B cell (primary cell): Measurements from ENCODE around the gene TENT4A. TPM values are rescaled to one million over a fixed set of nuclear protein-coding genes. Genes with fewer than 3 reads are reported as not detected.
"Not testable (repeated sequence)": the region's sequence is repeated elsewhere in the genome, so short reads cannot be mapped to it uniquely, and the experiment has no call there.

Experiments
- ATAC-seq: fragments of 200-7000 bp; cut with Tn5 transposase; one replicate; pipeline ENCODE4 v1.10.0; 2021; ENCODE audit warnings: low read depth, mild to moderate bottlenecking, moderate number of reproducible peaks, moderate library complexity
- CTCF ChIA-PET: fragments of 350-600 bp; sonication (Branson Sonifier 250); formaldehyde crosslinking; loops from one replicate; lab custom pipeline; 2021; ENCODE audit warnings: antibody characterized with exemption, inconsistent platforms; lab: Charles Lee
- POLR2A ChIA-PET: fragments of 350-600 bp; sonication (Branson Sonifier 250); formaldehyde crosslinking; loops from one replicate; lab custom pipeline; 2021; ENCODE audit warnings: antibody characterized with exemption; lab: Charles Lee
- DNase-seq: peaks from one replicate; pipeline ENCODE4 v3.0.0; 2013
- H2AFZ ChIP-seq: 2 replicates; pipeline ENCODE4 v1.6.1; 2012; ENCODE audit warnings: mild to moderate bottlenecking, low read depth, low read length; ENCODE audit not compliant: insufficient read depth, poor library complexity, severe bottlenecking
- H3K27ac ChIP-seq, 2 donors: 1 replicate in 1 of 2; 2 replicates in 1 of 2; pipeline ENCODE4 v1.5.1; 2012 to 2013; ENCODE audit warnings: low read length in 2 of 2, mild to moderate bottlenecking in 2 of 2, moderate library complexity in 1 of 2
- H3K27me3 ChIP-seq, 4 experiments: fragments of 200-600 bp in 1 of 4; sonication (generic) in 1 of 4; replicated peaks in 1 of 4; 1 replicate in 2 of 4; 2 replicates in 2 of 4; pipeline versions ENCODE4 v1.6.1 to v1.7.0; 2013 to 2016; ENCODE audit warnings: low read length in 3 of 4, mild to moderate bottlenecking in 2 of 4, mixed read lengths in 1 of 4, moderate library complexity in 1 of 4; ENCODE audit not compliant: insufficient read depth in 4 of 4, control insufficient read depth in 3 of 4; ENCODE audit errors: control extremely low read depth in 1 of 4
- H3K36me3 ChIP-seq, 2 experiments: replicated peaks in 1 of 2; 1 replicate in 1 of 2; 2 replicates in 1 of 2; pipeline versions ENCODE4 v1.6.1 to v1.7.1; 2013; ENCODE audit warnings: low read length in 1 of 2; ENCODE audit not compliant: insufficient read depth in 2 of 2, control insufficient read depth in 1 of 2; ENCODE audit errors: control extremely low read depth in 1 of 2, extremely low read depth in 1 of 2
- H3K4me1 ChIP-seq, 2 donors: fragments of 200-600 bp in 1 of 2; sonication (generic) in 1 of 2; 1 replicate in 1 of 2; 2 replicates in 1 of 2; pipeline versions ENCODE4 v1.5.1 to v1.6.1; 2013 to 2017; ENCODE audit warnings: low read length in 2 of 2; ENCODE audit not compliant: control insufficient read depth in 2 of 2, insufficient read depth in 2 of 2
- H3K4me2 ChIP-seq: replicated peaks from 2 replicates; pipeline ENCODE3; 2012; ENCODE audit warnings: mild to moderate bottlenecking, low read depth, low read length; ENCODE audit not compliant: poor library complexity, severe bottlenecking
- H3K4me3 ChIP-seq, 5 experiments: fragments of 200-600 bp in 1 of 5; sonication (generic) in 1 of 5; 1 replicate in 3 of 5; 2 replicates in 2 of 5; pipeline versions ENCODE4 v1.5.1 to v1.7.0; 2011 to 2016; ENCODE audit warnings: low read length in 4 of 5, mild to moderate bottlenecking in 4 of 5, low read depth in 2 of 5, control low read depth in 1 of 5, moderate library complexity in 1 of 5; ENCODE audit not compliant: insufficient read depth in 1 of 5; ENCODE audit errors: control extremely low read depth in 1 of 5, extremely low read depth in 1 of 5
- H3K79me2 ChIP-seq: fragments of 200-600 bp; sonication (generic); one replicate; pipeline ENCODE4 v1.6.0; 2016; ENCODE audit warnings: low read length; ENCODE audit not compliant: control insufficient read depth, insufficient read depth
- H3K9ac ChIP-seq: fragments of 200-600 bp; sonication (generic); 2 replicates; pipeline ENCODE4 v1.6.1; 2017; ENCODE audit warnings: mild to moderate bottlenecking, low read length, moderate library complexity
- H3K9me3 ChIP-seq, 3 donors: one replicate each; pipeline versions ENCODE4 v1.6.1 to v1.7.1; 2013; ENCODE audit warnings: low read length in 2 of 3; ENCODE audit not compliant: control insufficient read depth in 2 of 3, insufficient read depth in 1 of 3; ENCODE audit errors: control extremely low read depth in 1 of 3
- H4K20me1 ChIP-seq: 2 replicates; pipeline ENCODE4 v1.6.0; 2012; ENCODE audit warnings: mild to moderate bottlenecking, low read length; ENCODE audit not compliant: insufficient read depth, control insufficient read depth, poor library complexity, severe bottlenecking
- H3K27ac Mint-ChIP-seq: one replicate; pipeline ENCODE4 v1.8.0; 2021; ENCODE audit warnings: mixed read lengths
- H3K27me3 Mint-ChIP-seq: one replicate; pipeline ENCODE4 v1.8.0; 2021; ENCODE audit warnings: mixed read lengths
- H3K4me1 Mint-ChIP-seq: one replicate; pipeline ENCODE4 v1.8.0; 2021; ENCODE audit warnings: mixed read lengths
- H3K4me3 Mint-ChIP-seq: one replicate; pipeline ENCODE4 v1.8.0; 2021; ENCODE audit warnings: mixed read lengths
- H3K9me3 Mint-ChIP-seq: one replicate; pipeline ENCODE4 v1.8.0; 2022; ENCODE audit warnings: mixed read lengths; ENCODE audit not compliant: insufficient read depth
- CTCF ChIP-seq: fragments of 200-600 bp; IDR thresholded peaks from one replicate; pipeline ENCODE4 v1.8.0; 2022; ENCODE audit warnings: antibody characterized with exemption, mild to moderate bottlenecking
- EZH2 ChIP-seq: IDR thresholded peaks from 2 replicates; pipeline ENCODE4 v1.6.1; 2012; ENCODE audit warnings: borderline replicate concordance, low read depth, mild to moderate bottlenecking, moderate library complexity, low read length; ENCODE audit not compliant: insufficient read depth, poor library complexity, severe bottlenecking
- WGBS: methylation state at CpG from one replicate; pipeline ENCODE4 v1.1.5; 2013; ENCODE audit warnings: missing lambda C conversion rate; ENCODE audit not compliant: insufficient coverage; 5-methylcytosine and 5-hydroxymethylcytosine counted together
- intact Hi-C: fragments of 100-400 bp; cut with micrococcal nuclease; formaldehyde crosslinking; loops from one replicate; pipeline ENCODE4 v1.10.0; 2022
- polyA plus RNA-seq: library from polyadenylated mRNA; depleted of rRNA; stranded (reverse); fragments of >200 nt; gene quantifications from 2 replicates; pipeline ENCODE4 v1.2.3, GENCODE V29; 2012
- total RNA-seq, 2 donors: library from RNA; stranded (reverse); fragments of 120-200 nt in 1 of 2; gene quantifications; 1 replicate in 1 of 2; 2 replicates in 1 of 2; pipeline versions ENCODE4 v1.2.3 to v1.2.4, GENCODE V29; 2013 to 2022

Gene TENT4A
- total and polyA plus RNA-seq, 2 donors (not counting 1 experiment from before 2014, with no cell fraction given): 18.5 to 63.6 TPM

DNA sequence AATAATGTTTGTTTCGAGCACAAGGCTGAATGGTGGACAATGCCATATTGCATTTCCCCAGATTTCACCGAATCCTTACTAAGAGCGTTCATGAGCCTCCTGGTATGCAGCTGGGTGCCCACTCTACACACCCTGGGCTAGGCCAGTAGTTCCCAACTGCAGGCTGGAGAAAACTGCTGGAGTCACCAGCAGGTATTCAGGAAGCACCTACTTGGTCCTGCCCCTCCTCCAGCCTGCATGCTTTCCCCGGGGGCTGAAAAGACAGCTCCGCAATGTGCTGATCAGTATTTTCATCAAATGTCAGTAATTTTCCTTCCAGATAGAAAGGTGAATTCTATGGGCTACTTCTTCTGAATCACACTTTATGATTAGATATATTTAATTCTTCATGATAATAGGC is 45.6 kb upstream of the TENT4A start:
- H3K9me3 Mint-ChIP-seq: no peaks in the 10 kb centered on the region
- no peak overlapping the region for H3K27ac ChIP-seq
- 98% methylated on average over 3 of the region's 5 CpGs for WGBS
- no peak overlapping the region for H3K4me3 Mint-ChIP-seq
- no peaks in the 10 kb centered on the region for H3K27me3 Mint-ChIP-seq
- no peak overlapping the region for H3K4me3 ChIP-seq
- H3K9me3 ChIP-seq: peaks cover 0 to 5% (median 1%) of the 10 kb centered on the region in 3 donors
- no peaks in the 10 kb centered on the region for H3K79me2 ChIP-seq
- peaks cover 0 to 7% of the 10 kb centered on the region in 2 experiments for H3K36me3 ChIP-seq
- no peaks in the 10 kb centered on the region for H3K4me1 Mint-ChIP-seq
- H2AFZ ChIP-seq: no peak overlapping the region
- no peaks in the 10 kb centered on the region for H3K27me3 ChIP-seq
- TF ChIP-seq EZH2 (no peak), CTCF (no peak)
- H3K4me1 ChIP-seq: no peaks in the 10 kb centered on the region
- ChIA-PET POLR2A (no interaction called here), CTCF (no interaction called here)
- no peaks in the 10 kb centered on the region for H4K20me1 ChIP-seq
- H3K27ac Mint-ChIP-seq: no peak overlapping the region
- intact Hi-C loops: no loop called here
- ATAC-seq: no peak
- H3K4me2 ChIP-seq: no peak overlapping the region
- no peak for DNase-seq
- H3K9ac ChIP-seq: no peak overlapping the region

DNA sequence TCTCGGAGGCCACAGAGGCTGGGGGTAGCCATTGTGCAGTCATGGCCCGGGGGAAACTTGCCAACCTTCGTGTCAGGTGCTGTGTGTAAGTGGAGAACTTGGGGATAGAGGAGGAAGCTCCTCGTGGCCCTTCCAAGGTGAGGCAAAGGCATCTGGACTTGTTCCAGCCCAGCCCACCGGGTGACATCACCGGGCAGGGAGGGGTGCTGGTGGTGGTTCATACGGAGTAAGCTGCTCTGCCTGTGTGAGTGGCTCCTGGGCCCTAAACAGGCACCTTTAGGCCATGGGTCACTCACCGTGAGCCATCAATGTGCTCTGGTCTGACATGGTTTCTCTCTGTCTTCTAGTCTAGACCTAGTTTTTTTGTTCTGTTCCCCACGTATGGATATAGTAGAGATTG is 44.5 kb upstream of the TENT4A start:
- H3K4me3 ChIP-seq, H3K4me1 Mint-ChIP-seq, H3K9me3 Mint-ChIP-seq, POLR2A ChIA-PET, H3K4me2 ChIP-seq, H3K27ac ChIP-seq, H4K20me1 ChIP-seq, ATAC-seq, H3K4me1 ChIP-seq, DNase-seq, H3K36me3 ChIP-seq, H3K27ac Mint-ChIP-seq, CTCF ChIA-PET, H2AFZ ChIP-seq, H3K27me3 ChIP-seq, H3K9me3 ChIP-seq, H3K4me3 Mint-ChIP-seq, H3K9ac ChIP-seq, intact Hi-C loops, H3K79me2 ChIP-seq, H3K27me3 Mint-ChIP-seq: not testable (repeated sequence)
- 98% methylated on average over 7 of the region's 9 CpGs for WGBS
